Neural progenitor cell (in vitro differentiated cells): ENCODE data around the gene PAK4. TPM values are rescaled to one million over a fixed set of nuclear protein-coding genes. Genes with fewer than 3 reads are reported as not detected.

Source experiments
- DNase-seq: peaks from one replicate; pipeline ENCODE4 v3.0.0-alpha.2; 2016; ENCODE audit warnings: low spot score
- H2AFZ ChIP-seq: fragments of 200-600 bp; sonication (generic); replicated peaks from 2 replicates; pipeline ENCODE4 v1.6.1; 2016; ENCODE audit warnings: antibody characterized with exemption
- H3F3A ChIP-seq: fragments of 200-600 bp; sonication (generic); 2 replicates; pipeline ENCODE4 v1.6.1; 2016; ENCODE audit warnings: antibody characterized with exemption, low read depth
- H3K27ac ChIP-seq: fragments of 200-600 bp; sonication (generic); 2 replicates; pipeline ENCODE4 v1.5.1; 2016; ENCODE audit warnings: mild to moderate bottlenecking
- H3K27me3 ChIP-seq: fragments of 200-600 bp; sonication (generic); 2 replicates; pipeline ENCODE4 v1.6.1; 2016; ENCODE audit warnings: mild to moderate bottlenecking, moderate library complexity
- H3K36me3 ChIP-seq: fragments of 200-600 bp; sonication (generic); 2 replicates; pipeline ENCODE4 v1.5.1; 2016
- H3K4me1 ChIP-seq: fragments of 200-600 bp; sonication (generic); 2 replicates; pipeline ENCODE4 v1.6.1; 2016; ENCODE audit warnings: mixed run types
- H3K4me2 ChIP-seq: fragments of 200-600 bp; sonication (generic); 2 replicates; pipeline ENCODE4 v1.6.1; 2016
- H3K4me3 ChIP-seq: fragments of 200-600 bp; sonication (generic); 2 replicates; pipeline ENCODE4 v1.5.1; 2016
- H3K79me2 ChIP-seq: fragments of 200-600 bp; sonication (generic); 2 replicates; pipeline ENCODE4 v1.6.1; 2016; ENCODE audit warnings: low read depth
- H3K9ac ChIP-seq: fragments of 200-600 bp; sonication (generic); 2 replicates; pipeline ENCODE4 v1.6.1; 2016
- H3K9me3 ChIP-seq: fragments of 200-600 bp; sonication (generic); 2 replicates; pipeline ENCODE4 v1.5.1; 2016; ENCODE audit warnings: low read depth
- H4K20me1 ChIP-seq: fragments of 200-600 bp; sonication (generic); 2 replicates; pipeline ENCODE4 v1.6.1; 2016; ENCODE audit warnings: low read depth
- H3K27ac Mint-ChIP-seq: 3 replicates; pipeline ENCODE4 v1.8.0; 2021; ENCODE audit warnings: mixed read lengths
- H3K27me3 Mint-ChIP-seq: 2 replicates; pipeline ENCODE4 v1.8.0; 2022; ENCODE audit warnings: low read depth, mild to moderate bottlenecking, inconsistent platforms, moderate library complexity, mixed read lengths; ENCODE audit not compliant: insufficient read depth
- H3K36me3 Mint-ChIP-seq: 3 replicates; pipeline ENCODE4 v1.8.0; 2021; ENCODE audit warnings: mixed read lengths
- H3K4me1 Mint-ChIP-seq: 3 replicates; pipeline ENCODE4 v1.8.0; 2021; ENCODE audit warnings: mixed read lengths
- H3K4me3 Mint-ChIP-seq: 3 replicates; pipeline ENCODE4 v1.8.0; 2021; ENCODE audit warnings: mild to moderate bottlenecking, moderate library complexity, mixed read lengths
- H3K9me3 Mint-ChIP-seq: 3 replicates; pipeline ENCODE4 v1.8.0; 2020; ENCODE audit warnings: mixed read lengths
- CTCF ChIP-seq: fragments of 200-600 bp; sonication (generic); IDR thresholded peaks from 2 replicates; pipeline ENCODE4 v1.5.1; 2017; ENCODE audit warnings: antibody characterized with exemption, mild to moderate bottlenecking
- EZH2 ChIP-seq: fragments of 200-600 bp; sonication (generic); IDR thresholded peaks from 2 replicates; pipeline ENCODE4 v1.6.1; 2017; ENCODE audit warnings: antibody characterized with exemption, mild to moderate bottlenecking, moderate library complexity
- EZH2phosphoT487 ChIP-seq: fragments of 200-600 bp; sonication (generic); IDR thresholded peaks from 2 replicates; pipeline ENCODE4 v1.6.1; 2017; ENCODE audit warnings: antibody characterized with exemption
- total RNA-seq: library from RNA; depleted of rRNA; stranded (reverse); fragments of >200 nt; gene quantifications from 2 replicates; pipeline ENCODE4 v1.2.3, GENCODE V29; 2015; ENCODE audit warnings: low replicate concordance

The PAK4 gene
- total RNA-seq, 1 donor from 2014 or later: 9.7 TPM

- Histone ChIP-seq H3K4me2 (no peak overlapping the region), H2AFZ (no peak overlapping the region), H3F3A (no peaks in the 10 kb centered on the region), H3K36me3 (no peaks in the 10 kb centered on the region), H3K9me3 (no peaks in the 10 kb centered on the region), H3K4me1 (no peaks in the 10 kb centered on the region), H3K27ac (no peak overlapping the region), H3K9ac (no peak overlapping the region), H4K20me1 (peaks cover 3% of the 10 kb centered on the region), H3K79me2 (no peaks in the 10 kb centered on the region), H3K4me3 (no peak overlapping the region), H3K27me3 (no peaks in the 10 kb centered on the region)
- no peaks in the 10 kb centered on the region for H3K9me3 Mint-ChIP-seq
- no peaks in the 10 kb centered on the region for H3K27me3 Mint-ChIP-seq
- DNase-seq: no peak
- peaks cover 6% of the 10 kb centered on the region for H3K36me3 Mint-ChIP-seq
- TF ChIP-seq EZH2 (no peak), CTCF (no peak), EZH2phosphoT487 (no peak)
- H3K27ac Mint-ChIP-seq: no peak overlapping the region
- H3K4me1 Mint-ChIP-seq: peaks cover 2% of the 10 kb centered on the region
- H3K4me3 Mint-ChIP-seq: no peak overlapping the region
These were observed 51.6 kb downstream of the PAK4 start for GRCh38 chr19:39177110-39177699.

GRCh38 chr19:39177736-39178135, 52.1 kb downstream of the PAK4 start:
- no peak overlapping the region for H3K4me2 ChIP-seq
- no peaks in the 10 kb centered on the region for H3K27me3 Mint-ChIP-seq
- H3K9me3 ChIP-seq: no peaks in the 10 kb centered on the region
- no peak overlapping the region for H3K27ac Mint-ChIP-seq
- no peak overlapping the region for H3K9ac ChIP-seq
- H3F3A ChIP-seq: no peaks in the 10 kb centered on the region
- TF ChIP-seq EZH2 (no peak), EZH2phosphoT487 (no peak), CTCF (no peak)
- peaks cover 3% of the 10 kb centered on the region for H4K20me1 ChIP-seq
- no peaks in the 10 kb centered on the region for H3K4me1 ChIP-seq
- peaks cover 2% of the 10 kb centered on the region for H3K4me1 Mint-ChIP-seq
- no peaks in the 10 kb centered on the region for H3K79me2 ChIP-seq
- no peak overlapping the region for H3K4me3 Mint-ChIP-seq
- DNase-seq: no peak
- no peak overlapping the region for H3K4me3 ChIP-seq
- no peaks in the 10 kb centered on the region for H3K27me3 ChIP-seq
- no peak overlapping the region for H3K27ac ChIP-seq
- no peaks in the 10 kb centered on the region for H3K9me3 Mint-ChIP-seq
- no peak overlapping the region for H2AFZ ChIP-seq
- no peaks in the 10 kb centered on the region for H3K36me3 ChIP-seq
- H3K36me3 Mint-ChIP-seq: peaks cover 6% of the 10 kb centered on the region

- DNase-seq: no peak
- Histone ChIP-seq H3K4me2 (no peak overlapping the region), H4K20me1 (peaks cover 3% of the 10 kb centered on the region), H2AFZ (no peak overlapping the region), H3F3A (no peaks in the 10 kb centered on the region), H3K36me3 (no peaks in the 10 kb centered on the region), H3K4me3 (no peak overlapping the region), H3K9ac (no peak overlapping the region), H3K4me1 (no peaks in the 10 kb centered on the region), H3K27ac (no peak overlapping the region), H3K79me2 (no peaks in the 10 kb centered on the region), H3K27me3 (no peaks in the 10 kb centered on the region), H3K9me3 (no peaks in the 10 kb centered on the region)
- Mint-ChIP-seq H3K36me3 (peaks cover 6% of the 10 kb centered on the region), H3K9me3 (no peaks in the 10 kb centered on the region), H3K27me3 (peaks cover 4% of the 10 kb centered on the region), H3K4me1 (peaks cover 2% of the 10 kb centered on the region), H3K4me3 (no peak overlapping the region), H3K27ac (peak overlapping the region; percentile 66)
- TF ChIP-seq EZH2phosphoT487 (no peak), CTCF (no peak), EZH2 (no peak)
These were observed 52.9 kb downstream of the PAK4 start for GRCh38 chr19:39178296-39179006.
